SHP77 (cell line): Measurements from ENCODE around the gene PCTP.
A peak's percentile ranks its signal among the peaks of the same experiment; 100 is the strongest.

Experiments
- DNase-seq, 2 experiments: peaks; one replicate each; lab custom pipeline; 2025; lab: John Stamatoyannopoulos, UW

The PCTP gene

DNA sequence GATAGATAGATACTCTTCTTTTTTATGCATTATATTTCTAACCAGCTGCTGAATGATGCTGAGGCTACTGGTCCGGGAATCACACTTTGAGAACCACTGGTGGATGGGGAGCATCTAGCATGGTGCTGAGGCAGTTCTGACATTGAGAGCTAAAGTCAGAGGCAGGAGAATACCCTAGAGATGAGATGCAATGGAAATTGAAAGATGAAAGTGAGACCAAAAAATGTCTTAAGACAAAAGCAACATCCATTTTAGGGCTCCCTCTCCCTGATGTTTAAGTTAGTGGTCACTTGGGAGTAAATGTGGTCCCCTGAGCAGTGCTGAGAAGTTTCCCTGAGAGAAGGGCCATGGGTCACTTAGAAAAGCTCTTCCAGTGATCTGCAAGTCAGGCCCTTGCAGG is 6.8 kb downstream of the PCTP start:
- no peak for DNase-seq

DNA sequence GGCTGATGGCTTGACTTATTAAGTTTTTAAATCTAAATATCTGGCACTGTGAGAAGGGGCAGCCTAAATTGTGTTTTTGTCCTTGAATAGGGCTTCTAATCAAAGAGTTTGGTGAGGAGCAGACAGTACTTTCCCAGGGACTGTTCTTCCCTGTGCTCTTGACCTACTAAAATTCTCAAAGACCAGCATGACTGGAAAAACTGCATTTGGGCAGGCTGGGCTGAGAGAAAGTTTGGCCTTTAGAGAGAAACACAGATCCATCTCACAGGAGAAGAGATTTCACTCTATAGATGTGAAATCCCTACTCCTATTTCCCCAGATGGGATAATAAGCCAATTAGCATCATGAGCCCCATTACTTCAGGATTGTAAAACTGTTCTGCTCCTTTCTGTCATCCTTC is 7.3 kb downstream of the PCTP start:
- no peak for DNase-seq

DNA sequence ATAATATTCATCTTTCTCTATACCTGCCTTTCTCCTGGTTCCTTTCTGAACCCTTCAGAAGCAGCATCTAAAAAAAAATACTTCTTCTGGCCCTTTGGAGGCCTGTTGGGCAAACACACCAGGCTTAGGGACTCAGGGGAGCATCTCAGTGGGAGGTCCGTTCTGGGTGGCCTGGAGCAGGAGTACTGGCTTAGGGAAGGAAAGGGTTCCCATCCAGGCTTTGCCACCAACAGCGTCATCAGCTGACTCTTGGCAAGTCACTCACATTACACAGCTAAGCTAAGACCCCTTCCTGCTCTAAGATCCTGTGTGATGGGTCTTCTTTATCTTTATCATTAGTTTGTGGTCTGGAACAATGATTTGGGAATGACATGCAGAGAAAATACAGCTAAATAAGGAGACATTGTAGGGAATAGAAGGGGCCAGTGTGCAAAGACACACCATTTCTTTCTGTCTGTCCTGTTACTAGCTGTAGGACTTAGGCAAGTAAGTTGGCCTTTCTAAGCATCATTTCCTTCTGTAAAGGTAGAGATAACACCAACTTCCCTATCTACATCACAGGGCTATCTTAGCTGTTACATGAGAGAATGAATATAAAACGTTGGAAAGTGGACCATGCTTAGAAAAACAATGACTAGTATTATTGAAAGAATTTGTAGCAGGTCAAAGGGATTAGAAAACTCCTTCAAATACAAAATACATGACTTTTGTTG is 9.9 kb downstream of the PCTP start:
- no peak for DNase-seq

DNA sequence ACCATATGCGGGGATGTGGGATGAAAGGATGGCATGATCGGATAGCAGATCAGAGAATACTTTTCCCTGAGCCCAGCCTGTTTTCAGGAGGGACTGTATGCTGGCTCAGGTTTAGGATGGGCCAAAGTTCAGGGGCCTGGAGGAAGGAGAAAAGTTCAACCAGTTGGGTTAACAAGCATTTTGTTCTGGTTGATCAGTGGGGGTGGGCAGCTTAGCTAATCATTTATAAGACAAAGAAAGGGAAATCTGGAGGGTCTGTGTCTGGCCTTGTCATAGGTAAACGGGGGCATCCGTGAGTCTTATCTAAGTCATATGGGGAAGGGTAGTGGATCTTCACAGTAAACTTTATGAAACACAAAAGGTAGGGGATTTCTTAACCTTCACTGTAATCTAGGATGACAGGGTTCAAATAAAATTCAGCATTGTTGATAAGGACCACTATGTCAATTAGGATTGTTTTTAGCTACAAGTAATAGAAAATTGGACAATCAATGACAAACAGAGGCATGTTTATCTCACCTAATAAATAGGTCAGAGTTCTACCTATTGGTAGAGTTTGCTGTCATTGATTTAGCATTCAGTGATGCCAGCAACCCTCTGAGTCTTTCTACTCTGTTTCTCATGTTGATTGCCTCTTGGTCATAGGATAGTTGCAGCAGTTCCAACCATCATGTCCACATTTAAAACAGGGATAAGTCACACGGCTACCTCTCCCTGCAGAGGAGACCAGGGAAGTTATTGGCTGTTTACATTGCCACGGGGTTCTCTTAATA is 11.4 kb downstream of the PCTP start:
- DNase-seq, result no peak

DNA sequence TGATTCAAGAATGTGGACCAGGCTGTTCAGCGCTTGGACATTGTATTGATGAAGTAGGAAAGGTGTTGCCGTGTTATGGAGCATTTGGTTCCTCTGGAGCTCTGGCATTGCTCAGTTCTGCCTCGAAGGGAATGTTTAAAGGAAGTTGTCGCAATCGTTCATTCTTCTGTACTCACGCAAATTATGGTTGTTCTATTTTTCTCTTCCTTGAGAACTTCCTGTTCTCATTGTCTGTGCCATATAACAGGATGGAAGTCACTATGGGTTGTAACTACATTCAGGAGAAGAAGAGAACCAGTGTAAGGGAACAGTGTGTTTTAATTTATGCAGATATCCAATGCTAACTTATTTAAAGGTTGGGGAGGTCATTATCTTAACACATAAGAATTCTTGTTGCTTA is 13.0 kb downstream of the PCTP start:
- no peak for DNase-seq

DNA sequence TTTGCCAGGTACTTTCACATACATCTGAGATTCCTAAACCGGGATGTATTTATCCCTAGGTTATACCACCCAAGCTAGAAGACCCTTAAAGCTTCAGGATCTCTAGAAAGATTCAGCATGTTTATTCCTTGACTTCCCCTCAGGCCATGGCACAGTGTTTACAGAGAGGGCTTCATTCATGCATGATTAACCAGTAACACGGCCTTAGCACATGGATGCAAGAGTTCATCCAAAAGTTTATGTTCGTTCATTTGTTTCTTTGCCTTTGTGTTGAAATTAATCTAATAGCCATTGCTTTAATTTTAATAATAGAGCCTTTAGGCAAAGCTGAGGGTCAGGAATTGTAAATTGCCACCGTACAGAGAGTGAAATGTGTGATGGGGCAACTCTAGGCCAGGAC is 13.8 kb downstream of the PCTP start:
- DNase-seq, result no peak

DNA sequence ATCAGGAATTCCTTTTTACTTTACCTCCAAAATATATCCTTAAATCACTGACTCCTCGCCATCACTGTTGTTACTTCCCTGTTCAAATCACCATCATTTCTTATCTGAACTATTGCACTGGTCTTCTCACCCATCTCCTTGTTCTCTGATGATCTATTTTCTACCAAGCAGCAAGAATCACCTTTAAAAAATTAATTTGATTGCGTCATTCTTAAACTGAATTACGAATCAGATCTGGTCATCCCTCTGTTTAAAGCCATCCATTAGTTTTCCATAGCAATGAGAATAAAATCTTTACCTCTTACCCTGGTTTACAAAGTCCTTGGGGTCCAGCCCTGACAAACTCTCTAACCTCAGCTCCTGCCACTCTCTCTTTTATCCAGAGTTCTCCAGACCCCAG is 14.6 kb downstream of the PCTP start:
- DNase-seq, result no peak

DNA sequence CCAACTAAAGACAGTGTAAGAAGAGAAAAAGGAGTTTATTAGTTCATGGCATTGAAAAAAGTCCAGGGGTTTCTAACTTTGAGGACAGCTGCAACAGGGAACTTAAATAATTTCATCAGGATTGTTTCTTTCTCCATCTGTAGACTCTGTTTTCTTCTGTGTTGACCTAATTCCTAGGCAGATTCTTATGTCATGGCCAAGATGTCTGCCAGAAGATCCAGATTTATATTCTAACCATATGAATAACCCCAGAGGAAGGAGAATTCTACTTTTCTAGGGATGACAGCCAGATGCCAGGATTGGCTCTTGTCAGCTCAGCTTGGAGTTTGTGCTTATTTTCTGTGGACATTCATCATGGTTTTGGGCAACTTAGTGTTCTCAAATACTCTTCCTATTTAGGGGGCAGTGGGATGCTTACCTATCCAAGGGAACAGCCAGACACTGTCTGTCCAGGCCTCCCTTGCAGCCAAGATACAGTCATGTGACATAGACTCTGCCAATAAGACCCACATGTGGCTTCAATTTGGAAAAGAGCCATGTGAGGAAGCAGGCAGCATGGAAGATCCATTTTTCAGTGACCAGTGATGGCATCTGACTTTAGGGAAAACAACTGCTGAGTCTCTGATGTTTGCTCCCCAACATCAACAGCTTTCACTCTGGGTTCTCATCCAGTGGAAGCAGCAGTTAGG is 18.2 kb downstream of the PCTP start:
- DNase-seq, result no peak

DNA sequence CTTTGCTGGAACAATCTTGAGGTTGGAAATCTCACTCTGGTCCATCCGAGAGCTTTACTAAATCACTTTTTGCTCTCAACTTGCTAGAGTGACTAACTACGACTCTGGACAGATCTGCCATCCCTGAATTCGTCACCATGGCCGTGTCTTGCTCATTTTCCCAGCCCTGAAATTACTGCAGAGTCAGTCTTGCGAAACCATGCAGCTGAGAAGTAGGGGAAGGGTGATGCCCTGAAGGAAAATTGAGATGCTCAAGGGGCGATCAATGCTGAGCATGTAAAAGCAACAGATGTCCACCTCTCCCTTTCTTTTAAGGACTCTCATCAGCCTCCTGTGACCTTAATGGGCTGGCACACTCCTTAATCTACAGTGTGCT is 18.8 kb downstream of the PCTP start:
- DNase-seq, result no peak

DNA sequence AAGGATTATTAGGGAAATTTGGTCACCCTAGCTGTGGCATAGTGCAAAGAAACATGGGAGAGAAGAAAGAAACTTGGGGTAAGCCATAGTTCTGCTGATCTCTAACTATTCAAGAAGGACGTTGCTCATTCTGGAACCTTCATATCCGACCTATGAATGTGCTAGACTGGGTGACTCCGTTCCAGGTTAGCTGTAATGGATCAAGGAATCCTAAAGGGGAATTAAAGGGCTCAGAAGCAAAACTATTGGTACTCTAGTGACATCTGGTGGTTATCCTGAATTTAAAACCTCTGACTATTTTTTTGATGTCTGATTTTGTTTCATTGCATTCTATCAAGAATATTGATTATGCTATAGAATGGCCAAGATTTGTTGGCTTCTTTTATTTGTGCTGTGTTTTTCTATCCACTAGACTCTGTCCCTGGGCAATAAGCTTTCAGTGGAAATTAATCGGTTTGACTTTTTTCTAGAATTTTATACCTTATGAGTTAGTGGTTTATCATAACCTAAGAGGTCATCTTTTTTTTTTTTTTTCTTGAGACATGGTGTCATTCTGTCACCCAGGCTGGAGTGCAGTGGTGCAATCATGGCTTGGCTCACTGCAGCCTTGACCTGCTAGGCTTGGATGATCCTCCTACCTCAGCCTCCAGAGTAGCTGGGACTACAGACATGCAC is 19.5 kb downstream of the PCTP start:
- peak; percentile 18 to 60 for DNase-seq

DNA sequence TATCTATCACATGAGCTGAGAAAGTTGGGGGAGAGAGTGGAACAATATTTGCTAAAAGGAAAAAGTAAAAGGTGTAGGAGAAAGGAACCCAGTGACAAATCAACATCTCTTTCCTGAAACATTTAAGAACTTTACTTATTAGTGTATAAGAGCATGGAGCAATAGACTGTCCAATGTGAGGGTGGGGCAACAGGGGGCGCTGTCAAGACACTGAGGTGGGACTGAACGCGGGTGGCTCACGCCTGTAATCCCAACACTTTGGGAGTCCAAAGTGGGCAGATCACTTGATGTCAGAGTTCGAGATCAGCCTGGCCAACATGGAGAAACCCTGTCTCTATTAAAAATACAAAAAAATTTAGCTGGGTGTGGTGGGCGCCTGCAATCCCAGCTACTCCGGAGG is 21.2 kb downstream of the PCTP start:
- no peak for DNase-seq

DNA sequence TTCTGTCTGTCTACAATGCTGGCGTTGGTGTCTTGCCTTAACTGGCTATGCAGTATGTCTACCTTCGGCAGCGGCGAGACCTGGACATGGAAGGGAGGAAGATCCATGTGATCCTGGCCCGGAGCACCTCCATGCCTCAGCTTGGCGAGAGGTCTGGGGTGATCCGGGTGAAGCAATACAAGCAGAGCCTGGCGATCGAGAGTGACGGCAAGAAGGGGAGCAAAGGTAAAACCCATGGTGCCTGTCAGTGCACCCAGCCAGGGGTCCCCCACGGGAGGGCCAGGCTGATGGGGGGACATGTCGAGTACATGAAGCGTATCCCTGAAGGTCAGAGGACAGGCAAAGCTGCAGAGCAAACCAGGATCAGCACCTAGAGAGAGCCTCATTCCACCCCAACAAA is 22.8 kb downstream of the PCTP start:
- DNase-seq, result no peak

DNA sequence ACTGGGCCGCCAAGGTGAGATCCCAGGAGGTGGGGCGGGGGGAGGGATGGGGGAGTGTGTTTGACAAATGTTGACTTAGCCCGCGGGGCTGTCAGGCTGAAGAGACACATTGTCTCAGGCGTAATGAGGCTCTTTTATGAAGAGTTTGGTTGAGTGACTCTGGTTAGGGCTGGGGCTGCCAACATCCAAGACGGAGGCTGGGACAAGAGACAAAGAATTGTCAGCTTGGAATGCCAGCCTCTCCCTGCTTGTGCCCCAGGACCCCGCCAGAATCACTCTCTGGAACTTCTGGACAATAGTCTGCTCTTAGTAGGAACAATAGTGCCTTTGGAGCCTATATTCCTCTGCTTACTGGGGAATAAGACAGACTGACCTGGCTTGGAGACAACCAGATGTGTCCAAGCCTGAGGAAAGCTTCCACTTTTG is 24.0 kb downstream of the PCTP start:
- no peak for DNase-seq

DNA sequence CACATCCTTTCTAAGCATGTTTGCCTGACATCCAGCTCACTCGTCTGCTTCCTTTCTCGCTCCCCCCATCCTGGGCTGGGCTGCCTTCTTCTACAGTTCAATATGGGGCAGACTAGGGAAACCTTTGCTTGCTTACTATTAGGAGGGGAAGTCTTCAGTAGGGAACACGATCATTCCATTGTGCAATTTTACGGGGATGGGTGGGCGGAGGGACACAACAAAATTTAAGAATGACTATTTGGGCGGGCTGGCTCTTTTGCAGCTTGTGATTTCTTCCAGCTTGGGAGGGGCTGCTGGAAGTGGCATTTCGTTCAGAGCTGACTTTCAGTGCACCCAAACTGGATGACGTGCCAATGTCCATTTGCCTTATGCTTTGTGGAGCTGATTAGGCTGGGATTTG is 25.4 kb downstream of the PCTP start:
- DNase-seq, result no peak

DNA sequence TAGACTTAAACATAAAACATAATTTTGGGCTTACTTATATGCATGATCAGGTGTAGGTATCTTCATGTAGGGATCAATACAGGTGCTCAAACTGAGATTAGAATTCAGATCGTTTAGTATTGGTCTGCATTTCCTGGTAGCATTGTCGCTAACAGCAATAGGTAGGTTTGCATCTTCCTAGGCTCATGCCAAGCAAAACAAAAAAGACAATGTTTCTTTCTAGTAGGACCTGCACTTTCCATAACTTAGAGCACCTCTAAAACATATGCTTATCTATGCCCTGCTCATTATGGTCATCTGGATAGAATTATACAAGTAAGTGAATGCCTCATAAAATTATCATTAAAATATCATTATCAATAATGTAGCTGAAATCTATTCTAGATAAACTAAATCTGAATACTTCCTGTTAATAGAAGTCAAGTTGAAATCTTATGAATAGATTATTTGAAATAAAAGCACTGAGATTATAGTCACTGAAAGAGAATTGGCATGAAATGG is 26.7 kb downstream of the PCTP start:
- DNase-seq, result no peak

DNA sequence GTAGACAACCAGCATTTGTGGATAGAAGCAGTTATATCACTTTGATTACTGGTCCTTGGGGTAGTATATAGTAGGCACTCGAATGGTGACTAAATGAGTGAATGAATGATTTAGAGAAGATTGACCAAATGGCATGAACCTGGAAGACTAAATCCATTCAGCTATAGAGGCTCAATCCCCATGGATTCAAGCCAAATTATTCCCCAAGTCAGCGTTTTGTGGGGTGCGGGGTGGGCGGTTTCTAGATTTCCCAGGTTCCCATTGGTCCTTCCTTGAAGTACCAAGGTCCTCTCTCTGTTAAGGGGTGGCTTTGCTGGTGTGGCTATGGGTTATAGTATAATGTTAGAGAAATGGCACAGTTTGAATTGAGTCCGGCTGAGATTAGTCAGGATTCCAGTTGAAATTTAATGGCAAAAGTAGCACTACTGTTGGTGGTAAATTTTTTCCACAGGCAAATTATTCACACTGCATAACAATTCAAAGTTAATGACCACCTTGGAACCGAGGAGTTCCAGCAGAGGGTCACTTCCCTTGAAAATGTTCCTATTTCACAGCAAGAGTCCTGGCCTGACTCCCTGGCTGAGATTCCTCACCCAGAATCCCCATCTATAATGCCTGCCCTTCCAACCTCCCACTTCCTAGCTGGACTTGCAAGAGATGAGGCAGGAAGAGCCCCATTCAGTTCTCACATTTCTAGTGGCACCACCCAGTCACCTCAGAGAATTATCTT is 27.7 kb downstream of the PCTP start:
- no peak for DNase-seq

DNA sequence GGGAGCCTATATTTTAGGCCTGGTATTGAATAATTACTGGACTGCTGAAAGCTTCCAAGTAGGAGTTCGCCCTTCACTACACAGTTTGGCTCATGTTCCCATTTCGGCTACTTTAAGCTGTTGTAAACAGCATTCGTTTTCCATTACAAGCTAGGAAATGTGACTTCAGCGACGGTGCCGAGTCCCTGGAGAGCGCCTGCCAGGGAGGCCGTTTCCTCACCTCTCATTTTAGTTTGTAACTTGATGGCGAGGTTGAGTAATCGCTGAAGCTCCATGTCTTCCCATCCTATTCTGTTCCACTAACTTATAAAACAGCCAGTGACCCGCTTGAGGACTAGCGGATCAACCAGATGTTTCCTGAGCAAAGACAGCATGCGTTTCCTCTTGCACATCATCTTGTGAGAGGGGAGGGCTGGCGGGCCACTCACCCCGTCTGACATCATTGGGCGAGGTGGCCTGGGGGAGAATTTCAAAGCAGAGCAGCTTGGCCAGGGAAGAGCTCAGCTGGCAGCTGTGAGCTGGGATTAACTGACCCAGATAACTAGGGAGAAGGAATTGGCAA is 32.9 kb downstream of the PCTP start:
- no peak for DNase-seq

DNA sequence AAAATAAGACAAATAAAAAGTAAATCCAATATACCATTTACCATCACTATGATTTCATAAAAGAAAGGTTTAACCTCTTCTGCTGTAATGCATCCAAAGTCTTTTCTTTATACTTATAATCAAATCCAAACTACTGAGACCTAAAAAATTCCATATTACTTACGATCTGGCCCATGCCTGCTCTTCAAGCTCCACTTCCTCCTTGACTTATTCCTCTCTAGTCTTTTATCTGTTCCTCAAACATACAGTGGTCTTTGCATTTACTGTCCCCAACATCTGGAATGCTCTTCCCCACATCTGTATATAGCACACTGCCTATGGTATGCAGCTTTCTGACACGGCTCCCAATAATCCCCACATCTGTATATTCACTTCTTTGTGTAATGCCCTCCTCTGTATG is 33.8 kb downstream of the PCTP start:
- no peak for DNase-seq

DNA sequence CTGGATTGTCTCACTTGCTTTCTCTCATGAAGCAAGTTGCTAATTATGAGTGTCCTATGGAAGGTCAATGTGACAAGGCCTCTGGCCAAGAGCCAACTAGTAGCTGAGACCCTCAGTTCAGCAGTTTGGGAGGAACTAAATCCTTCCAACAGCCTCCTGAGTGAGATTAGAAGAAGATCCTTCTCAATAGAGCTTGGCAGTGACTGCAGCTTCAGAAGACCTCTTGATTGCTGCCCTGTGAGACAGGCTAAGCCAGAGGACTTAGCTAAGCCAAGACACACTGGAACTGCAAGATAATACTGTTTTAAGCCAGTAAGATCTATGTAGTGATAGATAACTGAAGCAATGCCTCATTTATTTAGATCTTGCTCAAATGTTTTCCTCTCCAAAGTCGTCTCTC is 34.3 kb downstream of the PCTP start:
- DNase-seq, result no peak

DNA sequence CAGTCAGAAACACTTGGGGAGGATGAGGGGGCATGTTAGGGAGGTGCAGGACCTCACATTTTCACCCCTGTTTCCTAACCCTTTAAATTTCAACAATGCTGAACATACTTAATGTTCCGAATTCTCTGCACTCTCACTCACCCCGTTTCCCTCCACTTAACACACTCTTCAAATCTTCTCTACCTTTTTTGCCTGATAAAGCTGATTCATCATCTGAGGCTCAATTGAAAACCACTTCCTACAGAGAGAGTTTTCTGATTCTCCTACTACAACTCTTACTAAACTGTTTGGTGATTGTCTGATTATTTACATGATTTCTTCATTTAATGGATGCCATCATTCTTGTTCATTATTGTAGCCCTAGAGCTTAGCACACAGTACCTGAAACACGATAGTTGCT is 42.4 kb downstream of the PCTP start:
- DNase-seq, result no peak

DNA sequence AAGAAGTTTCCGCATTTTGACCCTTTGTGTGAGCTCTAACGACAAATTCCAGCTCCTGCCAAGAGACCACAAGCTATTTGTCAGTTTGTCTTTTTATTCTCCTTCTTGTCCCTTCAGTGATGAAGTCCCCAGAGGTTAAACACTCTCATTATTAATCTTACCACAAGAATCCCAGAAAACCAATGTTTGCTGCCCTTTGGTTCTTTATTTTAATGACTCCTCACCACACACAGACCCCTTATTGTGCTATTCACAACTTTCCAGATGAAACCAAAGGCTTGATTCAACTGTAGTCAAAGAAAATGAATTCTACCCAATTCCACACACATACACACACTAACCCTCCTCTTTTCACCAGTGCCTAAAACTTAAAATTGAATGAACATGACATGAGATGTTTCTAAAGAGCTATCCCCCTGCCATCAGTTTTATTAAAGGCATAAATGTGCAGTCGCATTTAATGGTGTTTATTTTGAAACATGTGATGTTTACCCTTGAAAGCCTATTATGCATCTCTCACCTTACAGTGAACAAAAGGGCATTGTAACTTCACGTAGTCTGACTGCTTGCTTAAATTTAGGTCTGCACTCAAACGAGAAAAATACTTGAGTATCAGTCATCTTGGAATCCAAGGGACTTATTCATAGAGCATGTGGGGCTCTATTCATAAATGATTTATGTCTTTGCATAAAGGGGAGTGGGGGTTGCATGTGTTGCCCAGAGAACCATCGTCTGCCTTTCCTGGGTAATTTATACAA is 44.1 kb downstream of the PCTP start:
- no peak for DNase-seq
